Retinal pigment epithelial cell (primary cell): Measurements from ENCODE around the gene CIC.

ENCODE experiments used
- DNase-seq: peaks from one replicate; pipeline ENCODE4 v3.0.0-alpha.2; 2010; ENCODE audit warnings: low read depth
- H3K4me3 ChIP-seq: 2 replicates; pipeline ENCODE4 v1.5.1; 2011; ENCODE audit warnings: mild to moderate bottlenecking, low read length, control low read depth, moderate library complexity
- TF ChIP-seq, protein P1 (sequence below): conservative IDR thresholded peaks from 2 replicates; pipeline ENCODE4 v1.5.1; 2011; ENCODE audit warnings: low read depth, low read length, control low read depth, inconsistent platforms

The CIC gene

DNA sequence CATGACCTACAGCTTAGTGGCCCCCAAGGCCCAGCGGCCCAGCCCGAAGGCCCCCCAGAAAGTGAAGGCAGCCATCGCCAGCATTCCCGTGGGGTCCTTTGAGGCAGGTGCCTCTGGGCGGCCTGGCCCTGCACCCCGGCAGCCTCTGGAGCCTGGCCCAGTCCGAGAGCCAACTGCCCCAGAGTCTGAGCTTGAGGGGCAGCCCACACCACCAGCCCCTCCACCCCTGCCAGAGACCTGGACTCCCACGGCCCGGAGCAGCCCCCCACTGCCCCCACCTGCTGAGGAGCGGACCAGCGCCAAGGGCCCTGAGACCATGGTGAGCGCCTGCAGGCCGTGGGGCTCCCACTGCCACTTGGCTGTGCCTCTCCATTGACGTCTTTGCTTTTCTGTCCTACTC lies 23.9 kb downstream of the CIC start:
- DNase-seq, result no peak
- TF ChIP-seq, protein P1, sequence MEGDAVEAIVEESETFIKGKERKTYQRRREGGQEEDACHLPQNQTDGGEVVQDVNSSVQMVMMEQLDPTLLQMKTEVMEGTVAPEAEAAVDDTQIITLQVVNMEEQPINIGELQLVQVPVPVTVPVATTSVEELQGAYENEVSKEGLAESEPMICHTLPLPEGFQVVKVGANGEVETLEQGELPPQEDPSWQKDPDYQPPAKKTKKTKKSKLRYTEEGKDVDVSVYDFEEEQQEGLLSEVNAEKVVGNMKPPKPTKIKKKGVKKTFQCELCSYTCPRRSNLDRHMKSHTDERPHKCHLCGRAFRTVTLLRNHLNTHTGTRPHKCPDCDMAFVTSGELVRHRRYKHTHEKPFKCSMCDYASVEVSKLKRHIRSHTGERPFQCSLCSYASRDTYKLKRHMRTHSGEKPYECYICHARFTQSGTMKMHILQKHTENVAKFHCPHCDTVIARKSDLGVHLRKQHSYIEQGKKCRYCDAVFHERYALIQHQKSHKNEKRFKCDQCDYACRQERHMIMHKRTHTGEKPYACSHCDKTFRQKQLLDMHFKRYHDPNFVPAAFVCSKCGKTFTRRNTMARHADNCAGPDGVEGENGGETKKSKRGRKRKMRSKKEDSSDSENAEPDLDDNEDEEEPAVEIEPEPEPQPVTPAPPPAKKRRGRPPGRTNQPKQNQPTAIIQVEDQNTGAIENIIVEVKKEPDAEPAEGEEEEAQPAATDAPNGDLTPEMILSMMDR, result no peak
- H3K4me3 ChIP-seq, result no peak overlapping the region

DNA sequence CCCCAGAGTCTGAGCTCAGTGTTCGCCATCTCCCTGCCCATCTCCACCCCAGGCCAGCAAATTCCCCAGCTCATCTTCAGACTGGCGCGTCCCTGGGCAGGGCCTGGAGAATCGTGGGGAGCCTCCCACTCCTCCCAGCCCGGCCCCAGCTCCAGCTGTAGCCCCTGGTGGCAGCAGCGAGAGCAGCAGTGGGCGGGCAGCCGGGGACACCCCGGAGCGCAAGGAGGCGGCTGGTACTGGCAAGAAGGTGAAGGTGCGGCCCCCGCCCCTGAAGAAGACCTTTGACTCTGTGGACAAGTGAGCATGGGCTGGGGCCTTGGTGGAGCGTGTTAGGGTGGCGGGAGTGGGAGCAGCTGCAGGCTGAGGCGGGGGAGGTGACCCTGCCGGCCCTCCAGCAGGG lies 24.5 kb downstream of the CIC start:
- DNase-seq, result no peak
- no peak overlapping the region for H3K4me3 ChIP-seq
- TF ChIP-seq, protein P1, result peak; percentile 29

DNA sequence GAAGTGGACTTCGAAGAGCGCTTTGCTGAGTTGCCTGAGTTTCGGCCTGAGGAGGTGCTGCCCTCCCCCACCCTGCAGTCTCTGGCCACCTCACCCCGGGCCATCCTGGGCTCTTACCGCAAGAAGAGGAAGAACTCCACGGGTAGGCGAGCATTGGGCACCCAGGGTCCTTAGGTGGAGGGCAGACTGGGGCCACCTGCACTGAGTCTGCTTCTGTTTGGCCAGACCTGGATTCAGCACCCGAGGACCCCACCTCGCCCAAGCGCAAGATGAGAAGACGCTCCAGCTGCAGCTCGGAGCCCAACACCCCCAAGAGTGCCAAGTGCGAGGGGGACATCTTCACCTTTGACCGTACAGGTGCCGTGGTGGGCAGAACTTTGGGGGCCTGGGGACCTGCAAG lies 24.9 kb downstream of the CIC start:
- TF ChIP-seq, protein P1, result no peak
- DNase-seq, result no peak
- H3K4me3 ChIP-seq, result no peak overlapping the region

DNA sequence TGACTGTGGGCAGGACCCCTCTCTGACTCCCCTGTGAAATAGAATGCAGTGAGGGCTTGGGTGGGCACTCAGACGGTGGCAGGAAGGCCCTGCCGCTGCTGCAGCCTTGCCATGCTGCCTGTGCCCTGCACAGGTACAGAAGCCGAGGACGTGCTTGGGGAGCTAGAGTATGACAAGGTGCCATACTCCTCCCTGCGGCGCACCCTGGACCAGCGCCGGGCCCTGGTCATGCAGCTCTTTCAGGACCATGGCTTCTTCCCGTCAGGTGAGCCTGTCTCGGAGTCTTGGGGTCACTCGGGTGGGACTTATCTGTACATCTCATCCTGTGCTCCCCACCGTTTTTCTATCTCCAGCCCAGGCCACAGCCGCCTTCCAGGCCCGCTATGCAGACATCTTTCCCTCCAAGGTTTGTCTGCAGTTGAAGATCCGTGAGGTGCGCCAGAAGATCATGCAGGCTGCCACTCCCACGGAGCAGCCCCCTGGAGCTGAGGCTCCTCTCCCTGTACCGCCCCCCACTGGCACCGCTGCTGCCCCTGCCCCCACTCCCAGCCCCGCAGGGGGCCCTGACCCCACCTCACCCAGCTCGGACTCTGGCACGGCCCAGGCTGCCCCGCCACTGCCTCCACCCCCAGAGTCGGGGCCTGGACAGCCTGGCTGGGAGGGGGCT lies 25.6 kb downstream of the CIC start:
- no peak for DNase-seq
- H3K4me3 ChIP-seq, result no peak overlapping the region
- TF ChIP-seq, protein P1, result no peak

DNA sequence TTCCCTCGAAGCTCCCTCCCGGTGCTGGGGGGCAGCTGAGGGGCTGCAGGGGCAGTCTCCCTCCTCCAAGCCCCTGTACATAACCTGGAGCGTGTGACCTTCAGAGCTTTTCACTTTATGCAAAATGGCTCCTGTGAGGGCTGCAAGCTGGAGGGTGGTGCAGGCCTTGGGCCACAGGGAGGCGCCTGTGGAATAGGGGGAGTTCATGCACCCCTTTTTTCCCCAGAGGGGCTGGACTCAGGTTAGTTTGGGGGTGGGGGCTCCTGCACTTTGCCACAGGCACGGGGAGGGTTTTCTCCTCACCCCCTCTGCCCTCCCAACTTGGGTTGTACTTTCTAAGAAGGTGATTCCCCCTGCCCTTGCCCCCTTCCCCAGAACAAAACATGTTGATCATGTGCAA lies 26.3 kb downstream of the CIC start:
- H3K4me3 ChIP-seq, result no peak overlapping the region
- no peak for DNase-seq
- TF ChIP-seq, protein P1, result no peak

DNA sequence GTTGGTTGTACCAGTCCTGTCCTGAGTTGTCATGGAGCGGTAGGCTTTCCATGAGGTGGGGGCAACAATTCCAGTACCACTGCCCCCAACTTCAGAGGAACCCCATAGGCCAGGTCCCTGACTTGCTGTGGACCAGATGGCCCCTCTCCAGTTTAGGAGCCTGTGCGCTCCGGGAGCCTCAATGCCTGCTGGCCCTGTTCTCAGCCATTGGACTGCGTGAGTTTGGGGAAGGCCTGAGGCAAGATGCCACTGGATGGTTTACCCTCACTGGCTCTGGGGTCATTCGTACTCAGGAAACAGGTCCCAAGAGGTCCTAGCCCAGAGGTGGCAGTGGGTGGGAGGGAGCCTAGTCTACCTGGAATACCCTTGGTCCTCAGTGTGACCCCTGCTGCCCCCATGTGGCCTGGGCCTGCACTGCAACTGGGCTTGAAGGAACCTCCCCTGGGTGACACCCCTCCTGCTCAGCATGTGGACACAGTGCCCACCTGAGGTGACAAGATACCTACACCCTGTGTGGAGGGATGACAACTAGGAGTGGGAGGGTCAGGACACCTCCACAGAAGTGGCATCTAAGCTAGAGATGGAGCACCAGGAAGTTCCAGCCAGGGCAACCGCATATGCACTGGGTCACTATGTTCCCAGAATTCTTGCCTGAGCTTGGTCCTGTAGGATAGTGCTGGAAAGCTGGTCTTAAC lies 26.9 kb downstream of the CIC start:
- TF ChIP-seq, protein P1, result peak; percentile 99
- DNase-seq, result no peak
- no peak overlapping the region for H3K4me3 ChIP-seq

DNA sequence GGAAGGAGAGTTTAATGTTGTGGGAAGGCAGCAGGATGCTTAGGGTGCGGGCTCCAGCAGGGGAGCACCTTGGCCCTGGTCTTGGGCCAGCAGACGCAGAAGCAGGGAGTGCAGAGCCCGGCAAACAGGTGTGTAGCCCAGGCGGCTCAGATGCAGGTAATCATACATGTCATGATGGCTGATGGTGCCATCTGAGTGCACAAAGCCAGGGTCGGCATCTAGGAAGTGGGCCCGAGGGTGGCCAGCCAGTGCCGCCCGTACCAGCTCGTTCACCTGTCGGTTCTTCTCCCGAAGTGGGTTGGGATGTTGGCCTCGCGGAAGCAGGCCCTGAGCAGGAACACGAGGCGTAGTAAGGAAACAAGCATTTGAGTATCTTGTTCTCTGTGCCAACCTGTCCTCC lies 28.0 kb downstream of the CIC start:
- TF ChIP-seq, protein P1, result no peak
- no peak for DNase-seq
- no peak overlapping the region for H3K4me3 ChIP-seq
